Measurements from ENCODE around the gene MID1IP1. TPM values are rescaled to one million over a fixed set of nuclear protein-coding genes. Genes with fewer than 3 reads are reported as not detected.

The MID1IP1 gene
- total and polyA plus RNA-seq, 2 of the 13 experiments (the other 11 are each of a cell fraction or from before 2014, with no cell fraction given): 35.7 to 36.1 TPM

- TF ChIP-seq HOXA5 (CRISPR knock-in tag; IDR thresholded peaks at IDR 0.05) (0 out of 2 replicates have a peak, but pooled peaks have one; percentile 50), ATF7-NPFF (CRISPR knock-in tag; IDR thresholded peaks at IDR 0.05; ENCODE audit: low read depth) (peak; percentile 43; the same call in 1 of the 2 replicates), SMC3 (IDR thresholded peaks at IDR 0.05; ENCODE audit: low read length) (no peak), U2AF2 (IDR thresholded peaks at IDR 0.05; ENCODE audit: low read depth, low read length) (no peak), SCMH1 (CRISPR knock-in tag; IDR thresholded peaks at IDR 0.05; ENCODE audit: borderline replicate concordance) (no peak), JARID2 (CRISPR knock-in tag; IDR thresholded peaks at IDR 0.05; ENCODE audit: insufficient replicate concordance) (no peak), HHEX (CRISPR knock-in tag; IDR thresholded peaks at IDR 0.05) (no peak; the same call in 1 of the 2 replicates), TFAP4 (IDR thresholded peaks at IDR 0.05; ENCODE audit: borderline replicate concordance, low read depth) (peak; percentile 59; the same call in 1 of the 2 replicates), ZMAT3 (CRISPR knock-in tag; conservative IDR thresholded peaks at IDR 0.05) (no peak; the same call in 1 of the 2 replicates), SNAPC4 (CRISPR knock-in tag; IDR thresholded peaks at IDR 0.05) (no peak), ZC3H13 (CRISPR knock-in tag; IDR thresholded peaks at IDR 0.05) (peak; percentile 91), ZSCAN25 (CRISPR knock-in tag; IDR thresholded peaks at IDR 0.05) (no peak), ZNF589 (CRISPR knock-in tag; conservative IDR thresholded peaks at IDR 0.05) (peak; percentile 22; the same call in 1 of the 2 replicates), ZNF207 (IDR thresholded peaks at IDR 0.05; ENCODE audit: borderline replicate concordance) (no peak), ZNF800 (CRISPR knock-in tag; IDR thresholded peaks at IDR 0.05) (no peak), ZBTB26 (CRISPR knock-in tag; IDR thresholded peaks at IDR 0.05; ENCODE audit: borderline replicate concordance) (no peak), TEAD2 (CRISPR knock-in tag; IDR thresholded peaks at IDR 0.05) (no peak), FOSL2 (CRISPR knock-in tag; IDR thresholded peaks at IDR 0.05) (peak; percentile 61), ZNF615 (CRISPR knock-in tag; IDR thresholded peaks at IDR 0.05; ENCODE audit: borderline replicate concordance) (no peak), KDM2A (CRISPR knock-in tag; IDR thresholded peaks at IDR 0.05; ENCODE audit: borderline replicate concordance, low read depth) (peak; percentile 41), SMYD3 (CRISPR knock-in tag; IDR thresholded peaks at IDR 0.05) (no peak)
These were observed 2.6 kb downstream of the MID1IP1 start (continued) for GRCh38 chrX:38803588-38804431.
